ENCODE measurements around the gene PACRG.

PACRG gene

GRCh38 chr6:163282672-163283071 is 554.9 kb downstream of the PACRG start:
- no peak overlapping the region for H3K4me3 ChIP-seq (ENCODE audit: low read depth, low read length)
- no peak for DNase-seq (ENCODE audit: low read depth)
- no peak for TF ChIP-seq CTCF (IDR thresholded peaks at IDR 0.05; ENCODE audit: insufficient read depth, low read depth, low read length, missing control alignments)

GRCh38 chr6:163284151-163284550 is 556.4 kb downstream of the PACRG start:
- DNase-seq (ENCODE audit: low read depth), result no peak
- no peak overlapping the region for H3K4me3 ChIP-seq (ENCODE audit: low read depth, low read length)
- no peak for TF ChIP-seq CTCF (IDR thresholded peaks at IDR 0.05; ENCODE audit: insufficient read depth, low read depth, low read length, missing control alignments)

- no peak for DNase-seq (ENCODE audit: low read depth)
- TF ChIP-seq CTCF (IDR thresholded peaks at IDR 0.05; ENCODE audit: insufficient read depth, low read depth, low read length, missing control alignments), result no peak
- no peak overlapping the region for H3K4me3 ChIP-seq (ENCODE audit: low read depth, low read length)
Observed at GRCh38 chr6:163285691-163286090, 557.9 kb downstream of the PACRG start.

GRCh38 chr6:163287626-163288025 is 559.9 kb downstream of the PACRG start:
- H3K4me3 ChIP-seq (ENCODE audit: low read depth, low read length), result no peak overlapping the region
- DNase-seq (ENCODE audit: low read depth), result no peak
- no peak for TF ChIP-seq CTCF (IDR thresholded peaks at IDR 0.05; ENCODE audit: insufficient read depth, low read depth, low read length, missing control alignments)

GRCh38 chr6:163288066-163288465 is 560.3 kb downstream of the PACRG start:
- no peak for TF ChIP-seq CTCF (IDR thresholded peaks at IDR 0.05; ENCODE audit: insufficient read depth, low read depth, low read length, missing control alignments)
- DNase-seq (ENCODE audit: low read depth), result no peak
- no peak overlapping the region for H3K4me3 ChIP-seq (ENCODE audit: low read depth, low read length)

GRCh38 chr6:163288915-163289314 is 561.1 kb downstream of the PACRG start:
- H3K4me3 ChIP-seq (ENCODE audit: low read depth, low read length), result no peak overlapping the region
- TF ChIP-seq CTCF (IDR thresholded peaks at IDR 0.05; ENCODE audit: insufficient read depth, low read depth, low read length, missing control alignments), result no peak
- no peak for DNase-seq (ENCODE audit: low read depth)

GRCh38 chr6:163289447-163289846 is 561.7 kb downstream of the PACRG start:
- DNase-seq (ENCODE audit: low read depth), result no peak
- no peak for TF ChIP-seq CTCF (IDR thresholded peaks at IDR 0.05; ENCODE audit: insufficient read depth, low read depth, low read length, missing control alignments)
- H3K4me3 ChIP-seq (ENCODE audit: low read depth, low read length), result no peak overlapping the region
